Measurements from ENCODE around the gene FGGY.

GRCh38 chr1:59766227-59766855 is 469.4 kb downstream of the FGGY start:
- TF ChIP-seq CTCF (conservative IDR thresholded peaks at IDR 0.05 in 1 of 2, IDR thresholded peaks at IDR 0.05 in 1 of 2; ENCODE audit: extremely low read depth in 1 of 2, insufficient read depth in 1 of 2, low read depth in 1 of 2, low read length in 2 of 2) (no peak), EZH2 (IDR thresholded peaks at IDR 0.05; ENCODE audit: borderline replicate concordance, low read length) (no peak)
